HL-60/S4 treated with retinoic acid at 250 ng/mL for 4 days and 3 days (cell line): ENCODE results near the gene DDAH1.

Source experiments
- in situ Hi-C: fragments of 300-500 bp; cut with MboI; formaldehyde crosslinking; loops from 2 replicates; pipeline ENCODE4 v1.7.0; 2022; ENCODE audit warnings: low sequenced_read_pairs

DDAH1 gene

GRCh38 chr1:85278853-85279314 is 186.1 kb downstream of the DDAH1 start:
- in situ Hi-C loops: no loop called here

DNA sequence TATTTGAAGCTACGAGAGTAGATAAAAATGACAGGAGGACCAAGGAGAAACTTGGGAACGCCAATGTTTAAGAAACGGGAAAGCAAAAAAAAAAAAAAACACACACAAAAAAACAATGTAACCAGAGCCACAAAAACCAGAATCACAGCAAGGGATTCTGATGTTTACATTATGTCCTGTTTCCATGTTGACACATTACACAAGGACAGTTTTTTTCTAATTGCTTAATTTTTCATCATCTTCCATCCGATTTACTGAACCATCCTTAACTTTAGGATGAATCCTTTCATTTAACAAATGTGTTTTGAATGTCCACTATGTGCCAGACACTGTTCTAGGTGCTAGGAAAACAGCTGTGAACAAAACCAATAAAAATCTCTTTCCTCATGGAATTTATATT is 187.2 kb downstream of the DDAH1 start:
- in situ Hi-C loops: no loop called here

DNA sequence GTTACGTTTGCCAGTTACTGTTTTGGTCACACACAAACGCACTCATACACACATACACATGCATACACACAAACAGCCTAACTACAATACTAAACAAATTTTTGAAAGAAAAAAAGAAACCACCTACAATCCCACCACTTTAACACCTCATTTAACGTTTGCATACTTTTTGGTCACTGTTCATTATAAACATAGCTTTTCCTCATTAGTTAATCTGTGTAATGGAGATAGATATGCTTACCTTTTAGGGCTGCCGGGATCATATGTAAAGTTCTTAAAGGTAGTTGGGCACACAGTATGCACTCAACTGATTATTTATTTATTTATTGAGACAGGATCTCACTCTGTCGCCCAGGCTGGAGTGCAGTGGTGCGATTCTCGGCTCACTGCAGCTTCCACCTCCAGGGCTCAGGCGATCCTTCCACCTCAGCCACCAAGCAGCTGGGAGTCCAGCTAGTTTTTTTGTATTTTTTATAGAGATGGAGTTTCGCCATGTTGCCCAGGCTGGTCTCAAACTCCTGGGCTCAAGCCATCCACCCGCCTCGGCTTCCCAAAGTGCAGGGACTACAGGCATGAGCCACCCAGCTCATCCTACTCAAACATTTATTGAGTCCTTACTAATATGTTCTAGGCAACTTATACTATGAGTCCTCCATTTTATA is 187.8 kb downstream of the DDAH1 start:
- in situ Hi-C loops: no loop called here

- in situ Hi-C loops: no loop called here
Measured at GRCh38 chr1:85276215-85276977, 188.6 kb downstream of the DDAH1 start, which contains the start of gene BCL10. BCL10 (minus strand) TSS chr1:85276632; CDS start chr1:85276352, 280 bp downstream.

GRCh38 chr1:85275701-85276214 is 189.2 kb downstream of the DDAH1 start:
- in situ Hi-C loops: no loop called here

- in situ Hi-C loops: loop anchor here (25.0 kb wide), 1 partner anchor 338 kb away; no protein-coding TSS in a partner anchor
Measured at GRCh38 chr1:85274969-85275453, 189.9 kb downstream of the DDAH1 start.

GRCh38 chr1:85273397-85273796 is 191.6 kb downstream of the DDAH1 start:
- in situ Hi-C loops: loop anchor here (25.0 kb wide), 1 partner anchor 336 kb away; no protein-coding TSS in a partner anchor

DNA sequence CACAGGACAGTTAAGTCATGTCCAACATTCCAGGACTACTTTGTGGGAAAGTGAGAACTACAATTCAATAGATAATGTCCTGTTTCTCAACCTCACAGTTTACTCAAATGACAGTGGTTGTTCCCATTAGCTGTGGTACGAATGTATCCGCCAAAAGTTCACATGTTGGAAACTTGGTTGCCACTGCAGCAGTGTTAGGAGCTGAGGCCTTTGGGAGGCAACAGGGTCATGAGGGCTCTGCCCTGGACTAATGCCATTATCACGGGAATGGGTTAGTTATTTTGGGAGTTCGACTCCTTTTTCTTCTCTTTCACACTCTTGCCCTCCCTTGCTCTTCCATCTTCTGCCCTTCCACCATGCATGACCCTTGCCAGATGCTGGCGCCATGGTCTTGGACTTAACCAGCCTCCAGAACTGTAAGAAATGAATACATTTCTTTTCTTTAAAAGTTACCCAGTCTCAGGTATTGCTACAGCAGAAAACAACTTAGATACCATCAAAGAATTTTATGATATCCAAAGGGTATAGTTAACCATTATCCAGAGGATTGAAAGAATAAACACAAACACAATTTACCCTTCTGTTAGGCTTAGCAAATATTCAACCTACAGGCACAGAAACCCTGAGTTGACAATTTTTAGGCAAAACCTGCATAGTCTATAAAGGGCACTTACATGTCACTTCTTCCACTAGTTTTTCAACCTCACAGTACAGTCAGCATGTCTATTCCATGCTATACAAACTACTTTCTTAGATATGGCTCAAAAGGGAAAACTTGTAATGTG is 196.0 kb downstream of the DDAH1 start:
- in situ Hi-C loops: loop anchor here (25.0 kb wide), 1 partner anchor 332 kb away; no protein-coding TSS in a partner anchor
